ENCODE results near the gene KRTAP6-3.

The KRTAP6-3 gene

DNA sequence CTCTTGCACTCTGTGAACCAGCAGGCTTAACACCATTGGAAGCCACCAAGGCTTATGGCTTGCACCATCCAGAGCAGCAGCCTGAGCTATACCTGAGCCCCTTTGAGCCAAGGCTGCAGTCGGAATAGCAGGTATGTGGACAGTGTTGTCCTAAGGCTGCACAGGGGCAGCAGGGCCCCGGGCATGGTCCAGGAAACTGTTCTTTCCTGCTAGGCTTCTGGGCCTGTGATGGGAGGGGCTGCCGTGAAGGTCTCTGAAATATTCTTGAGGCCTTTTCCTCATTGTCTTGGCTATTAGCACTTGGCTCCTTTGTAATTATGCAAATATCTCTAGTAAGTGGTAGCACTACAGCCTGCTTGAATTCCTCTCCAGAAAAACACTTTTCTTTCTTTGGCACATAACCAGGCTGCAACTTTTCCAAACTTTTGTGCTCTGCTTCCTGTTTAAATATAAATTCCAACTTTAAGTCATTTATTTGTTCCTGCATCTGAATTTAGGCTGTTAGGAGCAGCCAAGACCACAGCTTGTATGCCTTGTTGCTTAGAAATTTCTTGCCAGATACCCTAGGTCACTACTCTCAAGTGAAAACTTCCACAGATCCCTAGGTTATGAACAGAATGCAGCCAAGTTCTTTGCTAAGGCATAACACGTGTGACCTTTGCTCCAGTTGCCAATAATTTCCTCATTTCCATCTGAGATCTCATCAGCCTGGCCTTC, 33.4 kb downstream of the KRTAP6-3 start:
- DNase-seq (ENCODE audit: low spot score), result no peak

DNA sequence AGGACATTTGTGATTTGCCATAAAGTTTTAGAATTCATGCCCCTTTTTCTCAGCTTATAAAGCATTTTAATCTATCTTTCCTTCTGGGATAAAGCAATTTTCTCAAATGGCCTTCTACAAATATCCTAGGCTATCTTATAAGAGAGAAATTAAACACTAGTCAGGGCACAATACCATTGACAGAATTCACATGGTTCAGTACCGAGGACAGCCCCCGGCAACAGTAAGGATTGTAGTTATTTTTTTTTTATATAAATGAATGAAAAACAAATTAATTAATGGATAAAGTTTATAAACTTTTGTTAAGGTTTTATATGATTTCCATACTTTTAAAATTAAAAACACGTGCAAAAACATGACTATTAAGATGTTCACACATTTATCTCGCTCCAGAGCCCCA, 35.9 kb downstream of the KRTAP6-3 start:
- DNase-seq (ENCODE audit: low spot score), result no peak

DNA sequence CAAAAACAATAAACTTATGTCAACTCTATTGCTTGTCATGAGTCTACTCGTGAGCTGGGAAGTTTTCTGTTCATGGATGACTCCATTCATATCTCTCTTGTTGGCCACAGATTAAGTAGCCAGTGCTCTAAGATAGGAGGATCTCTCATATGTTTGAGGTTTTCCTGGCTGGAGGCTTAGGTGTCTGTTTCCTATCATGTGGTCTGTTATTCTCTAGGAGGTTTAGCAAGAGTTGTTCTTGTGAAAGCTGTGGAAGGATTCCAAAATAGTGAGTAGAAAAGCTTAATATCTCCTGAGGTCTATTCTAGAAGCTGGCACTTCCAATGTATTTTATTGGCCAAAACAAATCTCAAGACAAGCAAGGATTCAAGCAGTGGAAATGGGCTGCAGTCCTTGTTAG, 37.0 kb downstream of the KRTAP6-3 start:
- no peak for DNase-seq (ENCODE audit: low spot score)

DNA sequence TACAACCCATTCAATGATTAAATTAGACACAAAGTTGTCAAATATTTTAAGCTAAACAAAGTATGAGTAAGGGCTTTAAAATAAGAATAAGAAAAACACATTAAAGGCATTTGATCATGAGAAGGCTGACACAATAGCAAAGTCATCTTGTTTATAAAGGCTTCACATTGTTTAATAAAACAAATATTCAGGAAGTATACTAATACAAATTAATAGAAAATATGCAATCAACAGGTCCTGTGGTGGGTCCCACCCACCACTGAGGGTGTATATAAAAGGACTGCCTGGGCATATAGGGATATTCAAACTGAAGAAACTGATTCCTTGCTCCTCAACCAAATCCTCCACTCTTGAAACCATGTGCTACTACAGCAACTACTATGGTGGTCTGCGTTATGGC, 42.7 kb downstream of the KRTAP6-3 start, which contains the start of gene KRTAP20-2:
TSS of gene KRTAP20-2 (plus strand) at position 301 of the 400 bp plus-strand sequence. CDS start at position 359, 58 bp downstream.
- no peak for DNase-seq (ENCODE audit: low spot score)

DNA sequence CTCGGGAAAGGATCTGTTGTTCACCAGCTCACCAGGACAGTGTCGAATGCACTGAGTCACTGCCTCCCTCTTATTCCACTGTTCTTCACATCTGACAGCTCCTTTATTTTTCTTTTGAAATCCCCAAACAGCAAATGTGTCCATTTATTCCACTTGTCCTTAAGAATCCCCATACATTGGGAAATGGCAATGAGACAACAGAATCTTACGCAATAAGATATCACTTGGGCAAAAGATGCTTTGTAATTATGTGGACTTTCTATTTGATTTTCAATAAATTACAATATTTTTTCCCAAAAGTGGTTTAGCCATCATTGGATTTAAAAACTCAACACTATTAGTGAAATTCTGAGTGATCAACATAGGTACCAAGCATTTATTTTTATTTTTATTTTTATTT, 46.4 kb downstream of the KRTAP6-3 start:
- DNase-seq (ENCODE audit: low spot score), result no peak

DNA sequence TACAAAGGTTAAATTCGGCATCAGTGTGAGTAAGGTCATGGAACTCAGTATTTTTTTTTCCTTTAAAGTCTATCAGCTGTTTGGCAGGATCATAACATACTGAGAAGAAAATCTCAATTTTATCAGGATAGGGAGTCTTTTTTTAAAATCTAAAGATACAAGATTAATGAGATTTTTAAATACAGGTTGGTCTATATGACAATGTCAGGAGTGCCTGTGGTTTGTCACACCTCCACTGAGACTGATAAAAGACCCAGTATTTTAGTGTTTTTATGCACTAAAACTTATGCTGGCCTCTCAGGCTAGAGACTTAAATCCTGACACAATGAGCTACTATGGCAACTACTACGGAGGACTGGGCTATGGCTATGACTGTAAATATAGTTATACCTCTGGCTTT, 50.3 kb downstream of the KRTAP6-3 start, which contains the start of gene KRTAP20-3:
TSS of gene KRTAP20-3 (plus strand) at position 301 of the 400 bp plus-strand sequence.
- DNase-seq (ENCODE audit: low spot score), result no peak
